GM12891 (cell line): ENCODE results near the gene TM9SF2.

Source experiments
- DNase-seq: peaks from one replicate; pipeline ENCODE4 v3.0.0; 2011; ENCODE audit warnings: low spot score; ENCODE audit not compliant: insufficient read length
- FAIRE-seq: peaks from 2 replicates; lab custom pipeline; 2011; peaks lifted over from hg19 to GRCh38; lab: Jason Lieb, UNC
- PAX5 ChIP-seq: IDR thresholded peaks from 2 replicates; pipeline ENCODE4 v1.6.1; 2011; ENCODE audit warnings: low read length, moderate library complexity, mild to moderate bottlenecking; ENCODE audit not compliant: insufficient read depth, severe bottlenecking
- POLR2A ChIP-seq: IDR thresholded peaks from 2 replicates; pipeline ENCODE4 v1.6.1; 2011; ENCODE audit warnings: low read depth, low read length, control low read depth
- POLR2AphosphoS5 ChIP-seq: IDR thresholded peaks from 2 replicates; pipeline ENCODE4 v1.6.1; 2011; ENCODE audit warnings: low read depth, low read length, control low read depth
- POU2F2 ChIP-seq: IDR thresholded peaks from 2 replicates; pipeline ENCODE4 v1.6.1; 2011; ENCODE audit warnings: low read depth, mild to moderate bottlenecking, control low read depth, low read length, moderate library complexity
- SPI1 ChIP-seq: IDR thresholded peaks from 2 replicates; pipeline ENCODE4 v1.6.1; 2011; ENCODE audit warnings: low read depth, low read length, control low read depth
- TAF1 ChIP-seq: IDR thresholded peaks from 2 replicates; pipeline ENCODE4 v1.6.1; 2011; ENCODE audit warnings: low read depth, low read length, control low read depth

The TM9SF2 gene

DNA sequence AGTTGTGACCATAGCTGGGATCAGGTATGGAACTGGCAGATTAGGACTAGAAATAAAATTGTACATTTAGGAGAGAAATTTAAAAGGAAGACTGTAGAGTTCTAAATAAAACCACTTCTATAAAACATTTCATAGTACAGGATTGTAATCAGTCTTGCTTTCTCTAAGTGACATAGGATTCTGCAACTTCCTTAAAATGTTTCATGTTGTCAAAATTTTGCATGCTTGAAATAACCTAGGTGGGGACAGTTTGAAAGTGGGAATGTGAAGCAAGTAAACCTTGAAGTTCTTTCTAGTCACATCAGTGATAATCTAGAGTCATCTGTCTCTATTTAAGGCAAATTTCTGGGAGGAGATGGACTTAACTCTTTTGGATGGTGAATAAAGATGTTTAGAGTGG lies 6.7 kb downstream of the TM9SF2 start:
- no peak for TF ChIP-seq SPI1
- no peak for TF ChIP-seq TAF1
- no peak for TF ChIP-seq PAX5
- TF ChIP-seq POU2F2 = no peak
- no peak for TF ChIP-seq POLR2AphosphoS5
- no peak for TF ChIP-seq POLR2A
- FAIRE-seq (peak; percentile 73), DNase-seq (no peak)

DNA sequence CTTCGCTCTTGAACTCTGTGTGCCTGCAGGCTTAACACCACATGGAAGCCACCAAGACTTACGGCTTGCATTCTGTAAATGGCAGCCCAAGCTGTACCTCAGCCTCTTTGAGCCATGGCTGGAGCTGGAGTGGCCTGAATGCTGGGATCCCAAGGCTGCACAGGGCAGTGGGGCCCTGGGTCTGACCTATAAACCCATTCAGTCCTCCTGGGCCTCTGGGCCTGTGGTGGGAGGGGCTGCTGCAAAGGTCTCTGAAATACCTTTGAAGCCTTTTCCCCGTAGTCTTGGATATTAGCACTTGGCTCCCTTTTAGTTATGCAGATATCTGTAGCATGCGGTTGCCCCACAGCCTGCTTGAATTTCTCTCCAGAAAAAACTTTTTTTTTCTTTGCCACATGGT lies 8.2 kb downstream of the TM9SF2 start:
- DNase-seq = no peak
- no peak for TF ChIP-seq POLR2A
- TF ChIP-seq POU2F2 = no peak
- TF ChIP-seq POLR2AphosphoS5 = no peak
- TF ChIP-seq TAF1 = no peak
- TF ChIP-seq PAX5 = no peak
- TF ChIP-seq SPI1 = no peak
- peak; percentile 23 for FAIRE-seq

DNA sequence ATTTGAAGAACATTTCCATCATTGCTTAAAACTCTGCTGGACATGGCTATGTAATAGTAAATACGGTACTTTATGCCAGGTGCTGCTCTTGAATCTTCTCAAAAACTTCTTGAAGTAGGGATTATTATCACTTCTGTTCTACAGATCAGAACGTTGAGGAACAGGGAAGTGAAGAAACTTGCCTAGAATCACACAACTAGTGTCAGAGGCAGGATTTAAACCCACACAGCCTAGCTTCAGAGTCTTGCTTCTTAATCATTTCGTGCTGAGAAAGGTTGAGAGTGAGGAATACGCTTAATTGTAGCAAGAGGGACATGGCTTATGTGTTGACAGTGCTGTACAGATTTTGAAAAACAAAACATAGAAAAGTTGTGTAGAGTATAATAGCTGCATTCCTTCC lies 13.5 kb downstream of the TM9SF2 start:
- FAIRE-seq (no peak), DNase-seq (no peak)
- TF ChIP-seq PAX5 (no peak), POU2F2 (no peak)

DNA sequence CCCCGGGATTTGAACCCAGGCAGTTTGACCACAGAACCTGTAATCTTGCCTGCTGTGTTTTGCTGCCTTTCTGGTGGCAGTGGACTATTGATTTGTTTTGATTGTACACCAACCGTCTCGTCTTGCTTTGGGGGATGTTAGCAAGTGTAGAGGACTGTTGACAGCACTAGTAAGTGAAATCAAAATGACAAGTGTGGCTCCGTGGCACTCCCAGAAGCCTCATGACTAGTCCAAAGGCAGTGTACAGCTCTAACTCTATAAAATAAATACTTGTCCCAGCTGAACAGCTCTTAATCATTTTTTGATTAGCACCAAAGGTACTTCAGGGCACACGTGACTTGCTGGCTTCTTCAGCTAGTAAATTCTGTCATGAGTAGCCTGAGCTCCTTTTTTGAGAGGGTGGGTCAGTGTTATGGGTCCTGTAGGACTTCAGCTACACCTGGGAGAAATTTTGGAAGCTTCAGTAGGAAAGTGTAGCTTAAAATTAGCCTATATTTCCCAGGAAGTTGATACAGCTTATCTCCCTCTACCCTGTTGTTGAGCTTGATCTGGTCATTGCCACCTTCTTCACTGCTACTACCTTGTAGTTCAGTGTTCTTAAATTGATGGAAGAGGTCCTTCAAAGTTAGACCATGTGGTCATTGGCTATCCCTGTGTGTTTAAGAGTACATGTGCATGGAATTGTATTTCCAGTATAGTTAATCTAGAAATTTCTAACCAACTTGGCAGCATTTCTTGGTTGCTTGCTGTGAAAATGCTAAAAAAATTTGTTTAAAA lies 15.1 kb downstream of the TM9SF2 start:
- TF ChIP-seq POLR2AphosphoS5 (no peak), POU2F2 (no peak), POLR2A (no peak), TAF1 (no peak), PAX5 (no peak), SPI1 (no peak)
- DNase-seq (no peak), FAIRE-seq (no peak)

DNA sequence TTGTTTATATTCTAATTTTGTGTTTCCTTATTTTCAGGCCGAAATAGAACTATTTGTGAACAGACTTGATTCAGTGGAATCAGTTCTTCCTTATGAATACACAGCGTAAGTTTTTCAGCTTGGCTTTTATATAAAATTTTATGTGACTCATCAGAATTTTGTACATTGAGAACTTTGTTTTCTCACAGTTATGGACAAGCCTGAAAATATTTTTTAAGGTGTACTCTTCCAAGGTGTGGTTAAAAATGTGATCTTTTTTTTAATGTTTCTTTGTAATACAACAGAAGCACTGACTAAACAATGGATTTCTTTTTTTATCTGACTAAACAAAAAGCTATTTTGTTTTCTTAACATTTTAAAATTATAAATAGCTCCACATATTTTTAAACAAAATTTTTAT lies 16.3 kb downstream of the TM9SF2 start:
- TF ChIP-seq PAX5 = no peak
- TF ChIP-seq TAF1 = no peak
- no peak for TF ChIP-seq POLR2A
- TF ChIP-seq SPI1 = no peak
- no peak for TF ChIP-seq POU2F2
- TF ChIP-seq POLR2AphosphoS5 = no peak
- FAIRE-seq (no peak), DNase-seq (no peak)

DNA sequence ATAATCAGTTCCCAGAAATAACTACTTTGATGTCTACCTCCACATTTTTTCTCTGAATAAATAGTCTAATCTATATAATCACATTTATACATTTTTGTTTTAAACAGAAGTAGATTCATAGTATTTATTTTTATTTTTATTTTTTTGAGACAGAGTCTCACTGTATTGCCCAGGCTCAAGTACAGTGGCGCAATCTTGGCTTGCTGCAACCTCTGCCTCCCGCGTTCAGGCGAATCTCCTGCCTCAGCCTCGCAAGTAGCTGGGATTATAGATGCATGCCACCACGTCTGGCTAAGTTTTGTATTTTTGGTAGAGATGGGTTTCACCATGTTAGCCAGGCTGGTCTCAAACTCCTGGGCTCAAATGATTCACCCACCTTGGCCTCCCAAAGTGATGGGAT lies 16.7 kb downstream of the TM9SF2 start:
- DNase-seq (no peak), FAIRE-seq (no peak)
- TF ChIP-seq SPI1 = no peak
- no peak for TF ChIP-seq POU2F2
- TF ChIP-seq POLR2A = no peak
- no peak for TF ChIP-seq TAF1
- no peak for TF ChIP-seq POLR2AphosphoS5
- TF ChIP-seq PAX5 = no peak

DNA sequence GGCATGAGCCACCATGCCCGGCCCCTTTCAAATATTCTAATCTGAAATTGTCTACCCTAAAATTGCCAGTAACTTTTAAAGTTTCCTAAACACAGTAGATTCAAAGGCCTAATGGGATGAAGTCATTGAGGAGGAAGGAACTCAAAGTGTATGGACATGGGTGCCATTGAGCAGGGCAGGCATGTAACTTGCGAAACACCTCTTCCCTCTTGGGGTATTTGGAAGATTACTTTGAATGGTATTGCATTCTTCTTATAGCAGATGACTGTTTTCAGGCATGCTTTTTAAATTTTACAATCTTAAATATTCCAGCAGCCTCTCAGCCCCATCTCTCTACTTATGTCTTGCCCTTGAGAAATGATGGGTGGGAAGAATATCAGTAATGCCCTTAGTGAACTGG lies 21.0 kb downstream of the TM9SF2 start:
- FAIRE-seq (no peak), DNase-seq (no peak)
- TF ChIP-seq PAX5 (no peak), SPI1 (no peak), POLR2AphosphoS5 (no peak), TAF1 (no peak)

DNA sequence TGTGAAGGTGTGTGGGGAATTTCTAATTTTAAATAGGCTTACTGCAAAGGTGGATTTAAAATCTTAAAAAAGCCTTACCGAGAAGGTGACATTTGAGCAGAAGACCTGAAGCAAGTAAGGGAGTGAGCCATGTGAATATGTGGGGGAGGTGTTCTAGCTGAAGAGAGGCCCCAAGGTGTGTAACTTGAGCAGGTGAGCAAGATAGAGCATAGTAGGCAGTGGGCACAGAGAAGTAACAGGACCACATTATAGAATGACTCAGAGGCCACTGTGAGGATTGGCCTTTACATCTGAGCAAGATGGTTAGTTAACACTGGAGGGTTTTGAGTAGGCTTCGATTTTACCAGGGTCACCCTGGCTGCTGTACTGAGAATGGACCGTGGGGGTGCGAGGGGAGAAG lies 22.6 kb downstream of the TM9SF2 start:
- no peak for TF ChIP-seq POLR2A
- TF ChIP-seq POLR2AphosphoS5 = no peak
- TF ChIP-seq POU2F2 = no peak
- no peak for TF ChIP-seq SPI1
- no peak for TF ChIP-seq PAX5
- TF ChIP-seq TAF1 = no peak
- FAIRE-seq = no peak

DNA sequence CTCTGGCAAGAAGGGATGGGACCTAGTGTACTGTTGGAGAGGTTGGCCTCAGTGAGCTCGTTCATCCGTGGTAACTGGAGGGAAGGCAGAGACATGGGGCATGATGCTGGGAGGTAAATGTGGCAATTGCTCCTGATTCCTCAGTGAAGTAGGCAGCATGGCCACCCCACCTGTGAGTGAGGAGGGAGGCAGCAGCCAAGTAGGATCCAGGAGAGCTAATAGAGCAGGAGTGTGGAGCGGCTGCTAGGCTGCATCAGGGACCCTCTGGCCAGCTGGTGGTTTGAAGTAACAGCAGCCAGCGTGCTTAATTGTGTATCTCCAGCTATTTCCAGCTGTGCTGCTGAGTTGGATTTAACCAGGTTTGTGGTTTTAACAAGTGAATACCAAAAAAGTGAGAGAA lies 24.7 kb downstream of the TM9SF2 start:
- TF ChIP-seq POLR2AphosphoS5 (no peak), TAF1 (no peak), POU2F2 (no peak), PAX5 (no peak), POLR2A (no peak), SPI1 (no peak)
- DNase-seq = no peak

More for the DNA sequence above, 22.6 kb downstream of the TM9SF2 start:
- DNase-seq = no peak

DNA sequence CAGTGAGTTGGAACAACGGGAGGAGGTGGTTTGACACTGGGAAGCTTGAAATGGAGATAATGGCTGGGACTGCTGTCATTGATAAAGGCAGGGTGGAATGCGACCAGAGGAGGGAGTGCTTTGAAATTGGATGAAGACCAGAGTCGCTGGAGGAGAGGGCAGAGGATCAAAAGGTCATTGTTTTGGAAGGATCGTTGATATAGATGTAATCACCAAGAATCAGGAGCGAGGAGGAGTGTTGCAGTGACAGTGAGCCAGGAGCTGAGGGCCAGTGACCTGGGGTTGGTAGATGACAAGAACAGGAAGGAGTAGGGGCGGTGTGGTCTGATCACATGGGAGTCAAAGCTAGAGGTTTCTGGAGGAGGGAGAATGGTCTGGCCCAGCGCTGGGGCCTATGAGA lies 25.3 kb downstream of the TM9SF2 start:
- DNase-seq = no peak
- TF ChIP-seq SPI1 = no peak
- no peak for TF ChIP-seq POLR2A
- no peak for TF ChIP-seq PAX5
- no peak for TF ChIP-seq TAF1
- TF ChIP-seq POLR2AphosphoS5 = no peak
- TF ChIP-seq POU2F2 = no peak
- FAIRE-seq = no peak

More for the DNA sequence above, 24.7 kb downstream of the TM9SF2 start:
- no peak for FAIRE-seq

DNA sequence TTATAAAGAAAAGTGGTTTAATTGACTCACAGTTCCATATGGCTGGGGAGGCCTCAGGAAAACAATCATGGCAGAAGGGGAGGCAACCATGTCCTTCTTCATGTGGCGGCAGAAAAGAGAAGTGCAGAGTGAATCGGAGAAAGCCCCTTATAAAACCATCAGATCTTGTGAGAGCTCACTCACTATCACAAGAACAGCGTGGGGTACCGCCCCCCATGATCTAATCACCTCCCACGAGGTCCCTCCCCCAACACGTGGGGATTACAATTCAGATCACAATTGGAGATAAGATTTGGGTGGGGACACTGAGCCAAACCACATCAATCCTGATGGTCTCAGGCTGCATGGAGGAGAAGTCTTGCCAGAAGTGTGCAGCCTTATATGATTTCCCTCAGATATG lies 26.0 kb downstream of the TM9SF2 start:
- TF ChIP-seq SPI1 (no peak), PAX5 (no peak), POLR2AphosphoS5 (no peak), POLR2A (no peak), TAF1 (no peak), POU2F2 (no peak)
- no peak for FAIRE-seq
- no peak for DNase-seq
